Osteocyte (in vitro differentiated cells): ENCODE results near the gene UGT1A6. TPM values are rescaled to one million over a fixed set of nuclear protein-coding genes. Genes with fewer than 3 reads are reported as not detected.

ENCODE experiments used
- DNase-seq: peaks from one replicate; pipeline ENCODE4 v3.0.0; 2021; ENCODE audit warnings: mixed read lengths; ENCODE audit not compliant: unreplicated experiment; ENCODE audit errors: extremely low spot score
- H3K27ac Mint-ChIP-seq: one replicate; pipeline ENCODE4 v1.8.0; 2021; ENCODE audit warnings: mild to moderate bottlenecking, mixed read lengths; ENCODE audit not compliant: unreplicated experiment
- H3K27me3 Mint-ChIP-seq: one replicate; pipeline ENCODE4 v1.8.0; 2021; ENCODE audit warnings: mixed read lengths; ENCODE audit not compliant: unreplicated experiment
- H3K36me3 Mint-ChIP-seq: one replicate; pipeline ENCODE4 v1.8.0; 2021; ENCODE audit warnings: mixed read lengths; ENCODE audit not compliant: unreplicated experiment
- H3K4me1 Mint-ChIP-seq: one replicate; pipeline ENCODE4 v1.8.0; 2021; ENCODE audit warnings: mixed read lengths; ENCODE audit not compliant: unreplicated experiment
- H3K4me3 Mint-ChIP-seq: one replicate; pipeline ENCODE4 v1.8.0; 2021; ENCODE audit warnings: mild to moderate bottlenecking, moderate library complexity, mixed read lengths; ENCODE audit not compliant: unreplicated experiment
- H3K9me3 Mint-ChIP-seq: one replicate; pipeline ENCODE4 v1.8.0; 2021; ENCODE audit warnings: mixed read lengths; ENCODE audit not compliant: unreplicated experiment
- CTCF ChIP-seq: fragments of 200-600 bp; sonication (generic); IDR thresholded peaks from 2 replicates; pipeline ENCODE4 v1.5.0; 2021; ENCODE audit warnings: antibody characterized with exemption, mild to moderate bottlenecking, moderate library complexity
- total RNA-seq: library from RNA; stranded (reverse); gene quantifications from 2 replicates; pipeline ENCODE4 v1.2.1, GENCODE V29; 2021

UGT1A6 gene
- total RNA-seq, 1 donor from 2014 or later, result not detected

GRCh38 chr2:233820774-233821105 lies 128.1 kb downstream of the UGT1A6 start:
- Mint-ChIP-seq H3K4me1 (peaks cover 19% of the 10 kb centered on the region), H3K27ac (no peak overlapping the region), H3K27me3 (peaks cover 8% of the 10 kb centered on the region)

GRCh38 chr2:233821196-233821595 lies 128.5 kb downstream of the UGT1A6 start:
- Mint-ChIP-seq H3K9me3 (no peaks in the 10 kb centered on the region), H3K27ac (no peak overlapping the region), H3K4me1 (peaks cover 16% of the 10 kb centered on the region), H3K4me3 (no peak overlapping the region), H3K36me3 (no peaks in the 10 kb centered on the region), H3K27me3 (peaks cover 8% of the 10 kb centered on the region)
- DNase-seq, result peak; percentile 63
- TF ChIP-seq CTCF, result no peak

More at GRCh38 chr2:233820774-233821105, 128.1 kb downstream of the UGT1A6 start:
- DNase-seq, result peak; percentile 38
- TF ChIP-seq CTCF, result no peak
- Mint-ChIP-seq H3K9me3 (no peaks in the 10 kb centered on the region), H3K36me3 (no peaks in the 10 kb centered on the region), H3K4me3 (no peak overlapping the region)

- Mint-ChIP-seq H3K4me3 (no peak overlapping the region), H3K4me1 (peaks cover 11% of the 10 kb centered on the region), H3K27me3 (peaks cover 8% of the 10 kb centered on the region), H3K36me3 (no peaks in the 10 kb centered on the region), H3K9me3 (peaks cover 1% of the 10 kb centered on the region), H3K27ac (no peak overlapping the region)
- peak; percentile 73 for DNase-seq
- TF ChIP-seq CTCF, result no peak
These were observed 129.0 kb downstream of the UGT1A6 start for GRCh38 chr2:233821709-233822100.

GRCh38 chr2:233822101-233822771 lies 129.5 kb downstream of the UGT1A6 start:
- Mint-ChIP-seq H3K4me3 (no peak overlapping the region), H3K27me3 (peaks cover 7% of the 10 kb centered on the region), H3K4me1 (peaks cover 6% of the 10 kb centered on the region), H3K27ac (no peak overlapping the region), H3K9me3 (peaks cover 4% of the 10 kb centered on the region), H3K36me3 (no peaks in the 10 kb centered on the region)
- no peak for TF ChIP-seq CTCF
- peak; percentile 83 for DNase-seq

Other genes starting within 250 kb of the UGT1A6 start
- gene USP40, start 126.1 kb upstream of the UGT1A6 start, total RNA-seq, result 36.4 and 40.6 TPM in 2 replicates
- gene UGT1A8, start 75.3 kb upstream of the UGT1A6 start, total RNA-seq, result not detected in 2 replicates
- gene UGT1A10, start 56.4 kb upstream of the UGT1A6 start, total RNA-seq, result not detected in 2 replicates
- not detected in 2 replicates for gene UGT1A9, start 21.0 kb upstream of the UGT1A6 start, total RNA-seq
- not detected in 2 replicates for gene UGT1A7, start 11.0 kb upstream of the UGT1A6 start, total RNA-seq
- gene UGT1A5, start 20.0 kb downstream of the UGT1A6 start, total RNA-seq, result not detected in 2 replicates
- not detected in 2 replicates for gene UGT1A4, start 25.8 kb downstream of the UGT1A6 start, total RNA-seq
- not detected in 2 replicates for gene UGT1A3, start 36.2 kb downstream of the UGT1A6 start, total RNA-seq
- not detected in 2 replicates for gene UGT1A1, start 67.4 kb downstream of the UGT1A6 start, total RNA-seq
- not detected in 2 replicates for gene MROH2A, start 85.4 kb downstream of the UGT1A6 start, total RNA-seq
- 7.7 and 7.9 TPM in 2 replicates for gene HJURP, start 161.6 kb downstream of the UGT1A6 start, total RNA-seq
- gene TRPM8, start 224.5 kb downstream of the UGT1A6 start, total RNA-seq, result not detected in 2 replicates